GM06990 (cell line): ENCODE data around the gene SP140L.

Source experiments
- DNase-seq: peaks from one replicate; pipeline ENCODE4 v3.0.0-alpha.2; 2011; ENCODE audit not compliant: insufficient read length; ENCODE audit errors: extremely low read depth
- H3K27me3 ChIP-seq: replicated peaks from 2 replicates; pipeline ENCODE4 v1.6.0; 2011; ENCODE audit warnings: low read length; ENCODE audit not compliant: control insufficient read depth, insufficient read depth
- H3K36me3 ChIP-seq: 2 replicates; pipeline ENCODE4 v1.5.1; 2011; ENCODE audit warnings: low read length; ENCODE audit not compliant: control insufficient read depth, insufficient read depth
- H3K4me3 ChIP-seq: replicated peaks from 2 replicates; pipeline ENCODE4 v1.5.1; 2011; ENCODE audit warnings: low read depth, mild to moderate bottlenecking, control low read depth, low read length
- TF ChIP-seq, protein P1 (sequence below): IDR thresholded peaks from 2 replicates; pipeline ENCODE4 v1.5.1; 2011; ENCODE audit warnings: low read length, control low read depth, mild to moderate bottlenecking, inconsistent platforms; ENCODE audit not compliant: insufficient read depth, poor library complexity, severe bottlenecking

The SP140L gene

GRCh38 chr2:230443541-230443940, 116.5 kb downstream of the SP140L start:
- peaks cover 16% of the 10 kb centered on the region for H3K36me3 ChIP-seq
- TF ChIP-seq, protein P1, sequence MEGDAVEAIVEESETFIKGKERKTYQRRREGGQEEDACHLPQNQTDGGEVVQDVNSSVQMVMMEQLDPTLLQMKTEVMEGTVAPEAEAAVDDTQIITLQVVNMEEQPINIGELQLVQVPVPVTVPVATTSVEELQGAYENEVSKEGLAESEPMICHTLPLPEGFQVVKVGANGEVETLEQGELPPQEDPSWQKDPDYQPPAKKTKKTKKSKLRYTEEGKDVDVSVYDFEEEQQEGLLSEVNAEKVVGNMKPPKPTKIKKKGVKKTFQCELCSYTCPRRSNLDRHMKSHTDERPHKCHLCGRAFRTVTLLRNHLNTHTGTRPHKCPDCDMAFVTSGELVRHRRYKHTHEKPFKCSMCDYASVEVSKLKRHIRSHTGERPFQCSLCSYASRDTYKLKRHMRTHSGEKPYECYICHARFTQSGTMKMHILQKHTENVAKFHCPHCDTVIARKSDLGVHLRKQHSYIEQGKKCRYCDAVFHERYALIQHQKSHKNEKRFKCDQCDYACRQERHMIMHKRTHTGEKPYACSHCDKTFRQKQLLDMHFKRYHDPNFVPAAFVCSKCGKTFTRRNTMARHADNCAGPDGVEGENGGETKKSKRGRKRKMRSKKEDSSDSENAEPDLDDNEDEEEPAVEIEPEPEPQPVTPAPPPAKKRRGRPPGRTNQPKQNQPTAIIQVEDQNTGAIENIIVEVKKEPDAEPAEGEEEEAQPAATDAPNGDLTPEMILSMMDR: no peak
- H3K27me3 ChIP-seq: no peaks in the 10 kb centered on the region
- H3K4me3 ChIP-seq: no peak overlapping the region
- no peak for DNase-seq

DNA sequence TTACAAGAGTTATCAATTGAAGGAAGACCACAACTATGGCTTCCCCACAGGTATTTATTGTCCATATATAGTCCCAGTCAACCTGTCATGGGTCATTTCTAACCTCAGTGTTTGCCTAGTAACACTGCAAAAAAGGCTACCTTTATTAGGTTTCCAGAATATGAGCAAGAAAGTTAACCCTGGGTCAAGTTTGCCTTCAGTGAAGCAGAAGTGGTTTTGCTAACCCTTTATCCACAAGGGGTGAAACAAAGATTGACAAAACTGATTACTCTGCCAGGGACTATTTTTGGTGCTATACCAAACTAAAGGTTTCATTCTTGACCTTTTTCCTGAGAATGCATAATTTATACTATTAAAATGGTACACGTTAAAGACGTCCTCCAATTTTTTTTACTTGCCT, 117.8 kb downstream of the SP140L start:
- H3K36me3 ChIP-seq: peaks cover 25% of the 10 kb centered on the region
- no peak for DNase-seq
- no peaks in the 10 kb centered on the region for H3K27me3 ChIP-seq
- TF ChIP-seq, protein P1: no peak
- no peak overlapping the region for H3K4me3 ChIP-seq

GRCh38 chr2:230447036-230447435, 120.0 kb downstream of the SP140L start:
- no peak for DNase-seq
- H3K4me3 ChIP-seq: no peak overlapping the region
- TF ChIP-seq, protein P1: no peak
- no peaks in the 10 kb centered on the region for H3K27me3 ChIP-seq
- peaks cover 25% of the 10 kb centered on the region for H3K36me3 ChIP-seq

- peak; percentile 75 for DNase-seq
Observed at GRCh38 chr2:230447455-230448451, 120.8 kb downstream of the SP140L start.

GRCh38 chr2:230449901-230450467, 123.0 kb downstream of the SP140L start:
- Histone ChIP-seq H3K36me3 (peaks cover 24% of the 10 kb centered on the region), H3K4me3 (no peak overlapping the region), H3K27me3 (no peaks in the 10 kb centered on the region)
- DNase-seq: no peak
- TF ChIP-seq, protein P1: no peak

More at GRCh38 chr2:230447455-230448451, 120.8 kb downstream of the SP140L start:
- peaks cover 25% of the 10 kb centered on the region for H3K36me3 ChIP-seq
- H3K27me3 ChIP-seq: no peaks in the 10 kb centered on the region
- H3K4me3 ChIP-seq: no peak overlapping the region; the same call in 1 of the 2 replicates
- TF ChIP-seq, protein P1: no peak
